ENCODE measurements around the gene F7.
"Not testable (repeated sequence)": the region's sequence is repeated elsewhere in the genome, so short reads cannot be mapped to it uniquely, and the experiment has no call there.

Gene F7

DNA sequence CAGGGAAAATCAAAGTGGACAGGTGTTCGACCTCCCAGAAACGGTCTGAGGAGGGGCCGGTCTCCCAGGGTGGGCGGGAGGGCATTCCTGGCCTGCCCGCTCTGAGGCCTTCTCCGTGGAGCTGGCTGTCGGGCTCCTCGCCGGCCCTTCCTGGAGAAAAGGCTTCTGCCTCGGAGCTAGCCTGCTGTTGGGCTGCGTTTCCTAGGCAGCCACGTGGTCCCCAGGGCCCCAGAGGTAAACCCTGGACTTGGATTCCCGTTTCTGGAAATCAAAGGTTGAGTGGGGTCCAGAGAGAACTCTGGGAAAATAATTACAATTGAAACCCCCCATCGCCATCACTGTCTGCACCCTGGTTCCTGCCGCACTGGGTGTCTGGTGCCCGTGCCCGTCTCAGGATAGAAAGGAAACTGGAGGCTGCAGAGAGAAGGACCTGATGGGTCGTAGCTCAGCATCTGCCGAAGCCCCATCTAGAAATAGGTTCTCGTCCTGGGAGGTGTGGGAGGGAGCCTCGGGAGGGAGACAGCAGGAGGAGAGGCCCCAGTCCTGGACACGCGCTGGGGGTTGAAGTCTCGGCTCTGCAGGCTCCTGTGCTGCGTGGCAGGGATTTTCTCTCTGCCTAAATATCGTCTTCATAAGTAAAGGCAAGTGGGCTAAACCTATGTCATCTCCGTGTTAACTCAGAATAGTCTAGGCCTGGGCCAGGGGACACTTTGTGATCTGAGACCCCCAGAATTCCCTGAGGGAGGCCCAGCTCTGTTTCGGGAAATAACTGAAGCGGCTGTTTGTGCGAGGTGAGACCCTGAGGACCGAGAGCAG is 45.2 kb downstream of the F7 start:
- in situ Hi-C loops (cut with MboI; ENCODE audit: low sequenced_read_pairs) = no loop called here

DNA sequence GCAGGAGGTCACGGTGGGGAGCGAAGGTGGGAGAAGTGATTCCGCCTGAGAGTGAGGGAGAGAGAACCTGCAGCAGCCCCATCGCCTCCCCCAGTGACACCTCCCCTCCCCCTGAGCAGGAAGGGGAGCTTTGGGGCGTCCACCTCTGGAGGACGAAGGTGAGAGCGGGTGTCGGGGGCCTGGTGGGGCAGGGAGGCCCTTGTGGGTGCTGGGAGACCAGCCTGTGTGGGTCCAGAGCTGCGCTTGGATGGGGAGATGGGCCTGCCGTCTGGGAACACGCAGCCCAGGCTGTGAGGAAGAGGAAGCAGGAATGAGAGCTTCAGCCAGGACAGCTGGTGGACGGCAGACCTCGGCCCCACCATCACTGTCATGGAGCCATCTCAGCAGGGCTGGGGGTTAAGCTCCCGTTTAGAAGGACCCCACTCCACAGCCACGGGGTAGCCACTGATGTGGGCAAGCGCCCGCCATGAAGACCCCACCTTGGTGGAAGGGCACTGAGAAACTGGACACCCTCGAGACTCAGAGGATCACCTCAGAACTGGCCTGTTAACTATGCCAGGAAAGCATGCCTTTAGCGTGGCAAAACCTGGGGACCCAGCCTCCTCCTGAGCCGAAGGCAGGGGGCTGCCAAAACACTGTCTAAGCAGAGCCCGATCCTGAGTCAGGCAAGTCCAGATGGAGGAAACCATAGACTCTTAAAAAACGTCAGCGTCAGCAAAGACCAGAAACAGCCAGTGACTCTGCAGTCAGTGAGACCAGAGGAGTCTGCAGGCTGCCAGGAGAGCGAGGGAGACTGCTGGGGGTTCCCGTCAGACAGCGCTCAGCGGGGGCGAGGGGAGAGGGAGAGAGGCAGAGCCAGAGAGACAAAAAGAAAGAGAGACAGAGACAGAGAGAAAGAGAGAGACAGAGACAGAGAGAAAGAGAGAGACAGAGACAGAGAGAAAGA is 46.4 kb downstream of the F7 start:
- in situ Hi-C loops (cut with MboI; ENCODE audit: low sequenced_read_pairs) = no loop called here

DNA sequence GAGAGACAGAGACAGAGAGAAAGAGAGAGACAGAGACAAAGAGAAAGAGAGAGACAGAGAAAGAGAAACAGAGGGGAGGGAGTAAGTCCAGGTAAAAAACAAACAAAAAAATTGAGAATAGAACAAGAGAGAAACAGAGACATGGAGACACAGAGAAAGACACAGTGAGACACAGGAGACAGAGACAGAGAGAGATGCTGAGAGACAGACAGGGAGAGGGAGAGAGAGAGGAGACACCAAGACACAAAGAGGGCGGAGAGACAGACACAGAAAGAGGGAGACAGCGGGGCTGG is 47.0 kb downstream of the F7 start:
- in situ Hi-C loops (cut with MboI; ENCODE audit: low sequenced_read_pairs) = no loop called here

DNA sequence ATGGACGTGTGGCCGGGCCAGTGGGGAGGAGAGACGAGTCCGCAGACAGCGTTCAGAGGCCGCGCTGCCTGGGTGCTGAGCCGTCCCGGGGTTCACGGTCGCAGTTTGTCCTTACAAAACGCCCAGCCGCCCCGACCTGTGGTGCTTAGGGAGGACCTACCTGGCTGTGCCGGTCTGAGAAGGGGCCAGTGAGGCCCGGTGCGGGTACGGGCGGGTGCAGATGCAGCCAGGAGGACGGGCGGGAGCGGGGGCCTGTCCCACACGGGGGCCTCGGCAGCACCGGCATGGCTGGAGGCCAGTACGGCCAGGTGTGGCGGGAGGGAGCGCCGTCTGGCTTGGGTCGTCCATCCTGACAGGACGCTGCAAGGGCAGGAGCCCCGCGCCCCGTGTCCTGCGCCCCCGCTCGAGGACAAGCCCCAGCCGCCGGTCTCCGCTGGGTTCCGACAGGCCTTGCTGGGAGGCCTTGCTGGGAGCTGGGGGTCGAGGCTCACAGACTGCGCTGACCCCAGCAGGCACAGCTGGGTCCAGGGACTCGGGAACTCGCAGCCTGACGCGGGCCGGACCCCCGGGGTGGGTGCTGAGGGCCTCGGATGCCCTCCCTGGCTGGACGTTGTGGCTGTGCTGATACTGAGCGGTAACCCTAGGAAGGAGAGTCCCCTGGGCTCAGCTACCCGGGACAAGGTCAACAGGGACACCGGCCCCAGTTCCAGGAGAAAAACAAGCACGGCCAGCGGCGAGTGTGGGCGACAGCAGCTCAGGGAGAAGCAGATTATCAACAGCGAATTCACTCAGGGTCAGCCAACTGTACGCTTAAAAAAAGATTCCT is 47.6 kb downstream of the F7 start:
- in situ Hi-C loops (cut with MboI; ENCODE audit: low sequenced_read_pairs) = no loop called here

DNA sequence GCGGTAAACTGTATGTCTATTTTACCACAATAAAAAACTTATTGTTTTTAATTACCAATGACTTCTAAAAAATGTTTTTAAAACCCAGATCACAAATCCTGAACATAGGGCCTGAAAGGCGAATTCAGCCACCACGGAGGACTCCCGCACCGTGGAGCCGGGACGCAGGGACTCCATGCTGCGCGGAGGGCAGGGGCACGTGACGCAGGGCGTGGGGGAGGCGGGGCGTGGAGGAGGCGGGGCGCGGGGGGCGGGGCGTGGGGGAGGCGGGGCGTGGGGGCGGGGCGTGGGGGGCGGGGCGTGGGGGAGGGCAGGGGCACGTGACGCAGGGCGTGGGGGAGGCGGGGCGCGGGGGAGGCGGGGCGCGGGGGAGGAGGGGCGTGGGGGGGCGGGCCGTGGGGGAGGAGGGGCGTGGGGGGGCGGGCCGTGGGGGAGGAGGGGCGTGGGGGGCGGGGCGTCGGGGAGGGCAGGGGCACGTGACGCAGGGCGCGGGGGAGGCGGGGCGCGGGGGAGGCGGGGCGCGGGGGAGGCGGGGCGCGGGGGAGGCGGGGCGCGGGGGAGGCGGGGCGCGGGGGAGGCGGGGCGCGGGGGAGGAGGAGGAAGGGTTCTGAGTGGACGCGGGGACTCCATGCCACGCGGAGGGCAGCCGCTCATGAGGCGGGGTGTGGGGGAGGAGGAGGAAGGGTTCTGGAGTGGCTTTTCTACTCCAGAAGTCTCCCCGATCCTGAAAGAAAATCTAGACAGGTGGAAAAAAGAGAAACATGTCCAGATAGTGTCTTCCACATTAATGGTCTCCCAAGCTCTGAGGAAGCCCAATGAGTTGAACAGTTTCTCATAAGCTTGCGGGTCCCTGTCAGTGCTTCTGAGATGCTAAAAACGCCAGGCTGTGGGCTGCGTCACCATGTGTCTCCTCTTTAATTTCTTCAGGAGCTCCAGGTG is 48.5 kb downstream of the F7 start:
- in situ Hi-C loops (cut with MboI; ENCODE audit: low sequenced_read_pairs) = no loop called here

DNA sequence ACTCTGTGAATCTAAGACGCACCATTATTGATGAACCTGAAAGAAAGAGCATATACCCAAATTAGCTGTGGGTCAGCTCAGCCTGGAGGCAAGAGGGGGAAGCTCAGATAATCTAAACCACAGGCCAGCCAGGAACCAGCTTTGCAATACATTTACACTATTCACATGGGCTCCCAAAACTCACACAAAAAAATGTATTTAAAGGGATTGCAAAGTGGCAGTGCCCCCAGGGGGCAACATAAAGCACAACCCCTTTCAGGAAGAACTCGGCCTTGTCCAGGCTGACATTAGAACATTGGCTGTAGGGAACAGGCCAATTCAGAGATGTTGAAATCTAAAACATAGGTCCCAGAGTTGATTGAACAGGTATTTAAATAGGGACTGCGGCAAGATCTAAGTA is 49.6 kb downstream of the F7 start:
- in situ Hi-C loops (cut with MboI; ENCODE audit: low sequenced_read_pairs) = no loop called here

DNA sequence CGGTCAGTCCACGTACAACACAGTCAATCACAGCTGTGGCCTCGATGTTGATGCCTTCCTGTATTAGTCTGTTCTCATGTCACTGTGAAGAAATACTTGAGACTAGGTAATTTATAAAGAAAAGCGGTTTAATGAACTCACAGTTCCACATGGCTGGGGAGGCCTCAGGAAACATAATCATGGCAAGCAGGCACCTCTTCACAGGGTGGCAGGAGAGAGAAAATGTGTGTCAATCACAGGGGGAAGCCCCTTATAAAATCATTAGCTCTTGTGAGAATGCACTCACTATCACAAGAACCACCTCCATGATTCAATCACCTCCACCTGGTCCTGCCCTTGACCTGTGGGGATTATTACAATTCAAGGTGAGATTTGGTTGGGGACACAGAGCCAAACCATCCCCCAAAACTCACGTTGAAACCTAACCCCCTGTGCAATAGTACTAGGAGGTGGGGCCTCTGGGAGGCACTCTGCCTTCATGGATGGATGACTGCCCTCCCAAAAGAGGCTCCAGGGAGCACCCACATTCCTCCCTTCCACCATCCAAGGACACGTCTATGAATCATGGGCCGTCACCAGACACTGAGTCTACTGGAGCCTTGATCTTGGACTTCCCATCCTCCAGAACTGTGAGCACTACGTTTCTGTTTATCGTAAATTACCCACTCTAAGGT is 50.5 kb downstream of the F7 start:
- in situ Hi-C loops (cut with MboI; ENCODE audit: low sequenced_read_pairs) = no loop called here

DNA sequence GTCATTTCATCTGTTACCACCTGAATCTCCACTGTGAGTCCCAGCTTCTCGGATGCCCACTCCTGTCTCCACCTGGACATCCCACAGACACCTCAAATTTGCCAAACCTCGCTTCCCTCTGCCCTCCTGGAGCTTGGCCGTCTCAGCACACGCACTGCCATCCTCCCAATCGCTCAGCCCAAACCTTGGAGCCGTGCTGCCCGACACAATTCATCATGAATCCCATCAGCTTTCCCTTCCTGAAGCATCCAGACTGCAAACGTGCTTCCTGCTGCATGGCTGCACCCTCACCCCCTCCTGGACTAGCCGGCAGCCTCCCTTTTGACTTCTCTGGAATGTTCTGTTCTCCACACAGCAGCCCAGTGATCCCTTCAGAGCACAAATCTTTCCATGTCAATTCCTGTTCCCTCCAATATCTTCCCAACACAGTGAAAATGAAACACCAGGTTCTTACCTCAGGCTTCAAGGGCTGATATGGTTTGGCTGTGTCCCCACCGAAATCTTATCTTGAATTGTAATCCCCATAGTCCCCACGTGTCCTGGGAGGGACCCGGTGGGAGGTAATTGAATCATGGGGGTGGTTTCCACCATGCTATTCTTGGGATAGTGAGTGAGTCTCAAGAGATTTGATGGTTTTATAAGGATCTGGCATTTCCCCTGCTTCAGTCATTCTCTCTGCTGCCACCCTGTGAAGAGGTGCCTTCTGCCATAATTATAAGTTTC is 51.8 kb downstream of the F7 start:
- in situ Hi-C loops (cut with MboI; ENCODE audit: low sequenced_read_pairs) = no loop called here

DNA sequence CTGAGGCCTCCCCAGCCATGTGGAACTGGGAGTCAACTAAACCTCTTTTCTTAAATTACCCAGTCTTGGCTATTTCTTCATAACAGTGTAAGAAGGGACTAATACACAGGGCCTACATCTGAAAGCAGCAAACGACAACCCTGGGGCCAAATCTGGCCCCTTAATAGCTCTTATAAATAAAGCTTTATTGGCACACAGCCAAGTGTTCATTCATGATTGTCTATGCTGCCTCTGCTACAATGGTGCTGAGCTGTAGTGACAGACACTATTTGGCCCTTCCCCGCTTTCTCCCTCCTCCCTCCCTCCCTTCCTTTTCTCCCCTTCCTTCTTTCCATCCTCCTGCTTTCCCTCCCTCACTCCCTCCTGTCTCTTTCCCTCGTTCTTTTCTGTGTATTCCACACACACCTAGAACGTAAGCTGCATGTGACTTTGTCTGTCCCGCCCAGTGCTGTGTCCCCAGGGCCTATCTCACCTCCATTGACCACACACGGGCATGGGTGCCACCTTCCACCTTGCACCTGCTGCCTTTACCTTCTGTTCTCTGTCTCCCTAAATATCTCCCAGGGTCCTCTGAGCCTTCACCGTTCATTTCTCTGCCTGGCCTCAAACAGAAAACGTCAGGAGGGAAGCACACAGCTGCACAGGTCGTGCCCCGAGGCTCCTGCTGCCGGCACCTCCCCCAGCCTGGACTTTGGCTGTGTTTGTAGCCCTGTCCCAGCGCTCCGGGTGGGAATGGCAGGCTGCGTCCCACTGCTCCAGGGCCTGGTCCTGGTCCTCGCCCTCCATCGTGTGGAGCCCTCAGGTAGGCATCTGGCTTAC is 52.5 kb downstream of the F7 start, which contains the start of gene PROZ:
TSS of gene PROZ (plus strand) at position 720 of the 819 bp plus-strand sequence. CDS start at position 733, 13 bp downstream.
- in situ Hi-C loops (cut with MboI; ENCODE audit: low sequenced_read_pairs) = no loop called here

DNA sequence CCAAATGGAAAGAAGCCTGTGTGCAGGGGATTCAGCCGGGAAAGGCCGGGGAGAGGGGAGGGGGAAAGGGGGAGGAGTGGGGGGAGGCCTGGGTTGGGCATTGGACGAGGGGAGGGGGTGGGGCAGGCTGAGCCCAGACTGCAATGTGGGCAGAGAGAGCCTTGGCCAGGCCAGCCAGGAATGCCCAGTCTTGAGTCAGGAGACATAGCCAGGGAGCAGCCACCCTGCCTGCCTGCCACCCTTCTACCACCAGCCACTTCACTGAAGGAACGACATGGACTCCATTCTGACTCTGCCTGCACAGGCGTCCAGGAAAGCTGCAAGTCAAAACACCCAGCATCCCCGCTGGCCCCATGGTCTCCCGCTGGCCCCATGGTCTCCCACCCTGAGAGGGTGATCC is 53.4 kb downstream of the F7 start:
- in situ Hi-C loops (cut with MboI; ENCODE audit: low sequenced_read_pairs) = no loop called here

DNA sequence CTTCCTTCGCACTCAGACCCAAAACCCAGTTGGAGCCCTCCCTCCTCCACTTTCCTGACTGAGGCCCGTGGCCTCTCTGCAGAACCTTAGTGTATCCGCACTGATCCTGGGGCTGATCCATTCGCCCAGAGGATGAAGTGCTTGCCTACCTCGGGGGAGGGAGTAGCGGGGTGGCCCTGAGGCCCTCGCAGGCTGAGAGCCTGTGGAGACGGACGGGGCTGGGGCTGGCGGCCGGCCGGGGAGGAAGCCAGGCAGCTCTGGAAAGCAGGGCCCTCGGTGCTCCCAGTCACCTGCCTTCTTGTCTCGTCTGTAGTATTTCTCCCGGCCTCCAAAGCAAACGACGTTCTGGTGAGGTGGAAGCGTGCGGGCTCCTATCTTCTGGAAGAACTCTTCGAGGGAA is 54.1 kb downstream of the F7 start:
- in situ Hi-C loops (cut with MboI; ENCODE audit: low sequenced_read_pairs) = no loop called here

DNA sequence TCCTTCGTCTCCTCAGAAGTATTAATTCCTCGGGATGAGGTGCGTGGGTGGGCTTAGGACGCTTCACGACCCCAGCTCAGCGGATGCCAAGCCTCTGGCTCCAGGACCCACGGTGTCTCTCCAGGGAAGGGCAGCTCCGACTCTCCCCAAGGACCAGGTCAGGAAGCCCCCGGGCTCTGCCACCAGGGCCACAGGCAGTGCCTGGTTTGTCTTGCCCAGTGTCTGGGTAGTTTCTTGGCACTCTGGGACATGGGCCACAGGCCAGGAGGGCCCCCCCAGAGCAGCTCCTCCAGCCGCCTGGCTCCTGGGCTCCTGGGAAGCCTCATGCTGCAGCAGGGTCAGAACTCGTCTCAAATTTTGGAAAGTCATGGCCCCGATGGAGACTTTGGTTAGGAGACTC is 55.4 kb downstream of the F7 start:
- in situ Hi-C loops (cut with MboI; ENCODE audit: low sequenced_read_pairs) = no loop called here

DNA sequence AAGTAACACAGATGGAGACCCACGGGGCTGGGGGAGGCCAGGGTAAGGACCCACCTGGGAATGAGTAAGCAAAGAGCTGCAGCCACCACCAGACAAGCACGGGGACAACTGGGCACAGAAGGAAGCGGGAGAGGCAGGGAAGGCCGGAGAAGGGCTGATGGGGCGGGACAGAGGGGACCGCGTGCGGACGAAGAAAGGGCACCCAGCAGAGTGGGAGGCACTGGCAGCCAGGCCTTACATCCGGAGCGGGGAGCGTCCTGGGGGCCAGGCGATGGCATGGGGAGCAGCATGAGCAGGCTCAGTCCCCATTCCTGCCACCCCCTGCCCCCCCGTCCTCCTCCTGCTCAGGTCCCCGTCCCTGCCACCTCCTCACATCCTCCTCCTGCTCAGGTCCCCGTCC is 55.8 kb downstream of the F7 start:
- in situ Hi-C loops (cut with MboI; ENCODE audit: low sequenced_read_pairs) = no loop called here

DNA sequence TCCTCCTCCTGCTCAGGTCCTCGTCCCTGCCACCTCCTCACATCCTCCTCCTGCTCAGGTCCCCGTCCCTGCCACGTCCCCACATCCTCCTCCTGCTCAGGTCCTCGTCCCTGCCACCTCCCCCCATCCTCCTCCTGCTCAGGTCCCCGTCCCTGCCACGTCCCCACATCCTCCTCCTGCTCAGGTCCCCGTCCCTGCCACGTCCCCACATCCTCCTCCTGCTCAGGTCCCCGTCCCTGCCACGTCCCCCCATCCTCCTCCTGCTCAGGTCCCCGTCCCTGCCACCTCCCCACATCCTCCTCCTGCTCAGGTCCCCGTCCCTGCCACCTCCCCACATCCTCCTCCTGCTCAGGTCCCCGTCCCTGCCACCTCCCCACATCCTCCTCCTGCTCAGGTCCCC is 56.4 kb downstream of the F7 start:
- in situ Hi-C loops (cut with MboI; ENCODE audit: low sequenced_read_pairs) = not testable (repeated sequence)

DNA sequence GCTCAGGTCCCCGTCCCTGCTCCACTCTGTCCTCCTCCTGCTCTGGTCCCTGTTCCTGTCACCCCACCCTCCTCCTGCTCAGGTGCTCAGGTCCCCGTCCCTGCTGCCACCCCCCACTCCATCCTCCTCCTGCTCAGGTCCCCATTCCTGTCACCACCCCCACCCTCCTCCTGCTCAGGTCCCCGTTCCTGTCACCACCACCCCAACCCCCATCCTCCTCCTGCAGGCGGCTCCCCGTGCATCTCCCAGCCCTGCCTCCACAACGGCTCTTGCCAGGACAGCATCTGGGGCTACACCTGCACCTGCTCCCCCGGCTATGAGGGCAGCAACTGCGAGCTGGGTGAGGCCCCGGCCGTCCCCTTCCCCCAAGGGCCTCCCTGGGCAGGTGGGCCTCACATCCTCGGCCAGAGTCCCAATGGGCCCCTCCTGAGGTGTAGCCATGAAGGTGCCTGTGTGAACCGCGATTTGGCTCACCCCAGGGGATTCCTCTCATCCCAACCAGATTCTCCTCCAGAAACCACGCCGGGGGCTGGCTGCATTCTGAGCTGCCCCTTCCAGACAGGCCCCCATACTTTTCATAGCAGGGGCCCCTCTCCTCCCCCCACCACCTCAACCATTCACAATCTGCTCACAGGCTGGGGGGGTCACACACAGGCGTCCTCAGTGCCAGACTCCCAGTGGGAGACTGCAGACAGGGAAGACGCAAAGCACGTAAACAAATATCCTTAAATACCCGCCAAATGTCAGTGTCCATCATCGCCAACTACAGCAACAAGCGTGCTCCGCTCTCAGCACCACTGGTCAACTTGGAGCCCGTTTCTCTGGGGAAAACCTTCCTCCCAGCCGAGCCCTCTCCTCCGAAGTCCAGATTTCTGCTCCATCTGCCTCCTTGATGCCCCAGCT is 57.4 kb downstream of the F7 start:
- in situ Hi-C loops (cut with MboI; ENCODE audit: low sequenced_read_pairs) = no loop called here

DNA sequence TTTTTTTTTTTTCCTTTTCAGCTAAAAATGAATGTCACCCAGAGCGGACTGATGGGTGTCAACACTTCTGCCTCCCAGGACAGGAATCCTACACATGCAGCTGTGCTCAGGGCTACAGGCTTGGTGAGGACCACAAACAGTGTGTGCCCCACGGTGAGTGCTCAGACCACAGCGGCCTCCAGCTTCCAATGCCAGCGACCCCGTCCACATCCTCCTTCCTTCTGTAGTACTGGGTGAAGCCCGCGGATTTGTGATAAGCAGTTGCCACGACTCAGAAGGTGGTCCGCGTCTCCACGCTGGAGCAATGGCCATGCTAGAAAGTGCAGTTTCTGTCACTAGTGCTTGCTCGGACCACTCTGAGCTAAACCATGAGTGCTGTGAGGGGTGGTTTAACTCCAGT is 58.9 kb downstream of the F7 start:
- in situ Hi-C loops (cut with MboI; ENCODE audit: low sequenced_read_pairs) = no loop called here

DNA sequence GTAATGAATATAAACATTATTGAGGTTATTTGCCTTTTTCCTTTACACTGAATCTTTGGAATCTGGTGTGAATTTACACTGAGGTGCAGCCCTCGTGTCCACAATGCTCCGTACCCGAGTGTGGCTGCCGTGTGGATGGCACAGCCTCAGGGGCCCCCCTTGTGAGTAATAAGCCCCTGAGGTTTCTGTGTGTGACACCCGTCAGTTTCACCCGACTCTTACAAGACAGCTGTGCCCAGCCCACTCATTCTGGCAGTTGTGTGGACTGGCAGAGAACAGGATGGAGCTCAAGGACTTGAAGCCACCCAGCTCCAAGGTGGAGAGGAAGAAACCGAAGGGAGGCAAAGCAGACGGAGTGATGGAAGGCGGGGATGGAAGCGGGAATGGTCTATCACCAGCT is 60.7 kb downstream of the F7 start:
- in situ Hi-C loops (cut with MboI; ENCODE audit: low sequenced_read_pairs) = no loop called here

Data from hTERT RPE-1 (cell line).